Tracheal epithelial cell (primary cell): Measurements from ENCODE around the gene ZNF527. TPM values are rescaled to one million over a fixed set of nuclear protein-coding genes. Genes with fewer than 3 reads are reported as not detected.

Experiments used
- total RNA-seq: library from RNA; depleted of rRNA; stranded (reverse); fragments of >200 nt; gene quantifications from 2 replicates; pipeline ENCODE4 v1.2.1, GENCODE V29; 2014

ZNF527 gene
- total RNA-seq = 2.3 and 2.4 TPM in 2 replicates

DNA sequence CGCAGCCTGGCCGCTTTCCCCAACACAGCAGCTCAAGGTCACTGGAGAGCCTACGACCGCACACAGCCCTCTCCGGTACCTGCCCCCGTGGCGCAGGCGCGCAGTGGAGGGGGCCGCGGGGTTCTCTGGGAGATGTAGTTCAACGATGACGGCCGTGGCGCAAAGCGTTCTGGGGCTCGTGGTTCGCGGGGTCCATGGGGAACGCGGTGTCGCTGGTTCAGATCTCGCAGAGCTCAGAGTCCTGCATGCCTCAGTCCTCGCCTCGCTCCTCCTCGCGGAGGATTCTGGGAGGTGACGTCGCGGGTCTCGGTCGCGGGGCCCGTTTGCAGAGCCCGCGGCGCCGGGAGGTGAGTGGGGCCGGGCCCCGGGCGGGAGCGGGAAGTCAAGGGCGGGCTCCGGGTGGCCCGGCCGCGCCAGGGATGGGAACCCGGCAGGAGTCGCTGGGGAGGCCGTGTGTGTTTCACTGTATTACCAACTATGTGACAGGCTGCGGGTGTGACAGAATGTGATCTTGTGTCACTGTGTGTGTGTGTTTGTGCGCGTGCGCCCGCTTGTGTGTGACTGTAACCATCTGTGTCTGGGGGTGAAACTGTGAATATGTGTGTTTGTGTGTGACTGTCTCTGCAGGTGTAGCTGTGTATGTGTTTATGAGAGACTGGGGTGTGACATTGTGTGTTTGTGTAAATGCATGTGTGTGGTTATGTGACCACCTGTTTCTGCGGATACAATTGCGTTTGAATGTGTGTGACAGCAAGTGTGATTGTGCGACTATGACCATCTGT is at the start of gene ZNF527:
Gene ZNF527, plus strand, starts transcription at position 220 of the 782 bp plus-strand sequence. CDS start 3,100 bp downstream, outside the sequence.

Other genes with a start within 250 kb of the ZNF527 start
- 10.6 and 15.1 TPM in 2 replicates for gene ZNF585A, start 198.4 kb upstream of the ZNF527 start, total RNA-seq
- gene ZNF585B, start 160.6 kb upstream of the ZNF527 start, total RNA-seq = 7.9 and 9.6 TPM in 2 replicates
- gene ZNF383, start 152.9 kb upstream of the ZNF527 start, total RNA-seq = 4.8 and 5.5 TPM in 2 replicates
- 1.4 and 2.8 TPM in 2 replicates for gene ZNF569, start 96.3 kb downstream of the ZNF527 start, total RNA-seq
- 2.9 and 3.8 TPM in 2 replicates for gene ZNF570, start 98.3 kb downstream of the ZNF527 start, total RNA-seq
- 1.2 and 3.4 TPM in 2 replicates for gene ZNF793, start 135.8 kb downstream of the ZNF527 start, total RNA-seq
- 3.6 and 4.9 TPM in 2 replicates for gene ZNF571, start 223.7 kb downstream of the ZNF527 start, total RNA-seq
- gene ZNF540, start 223.8 kb downstream of the ZNF527 start, total RNA-seq = 0.48 TPM in 1 of 2 replicates, not detected in the other